Measurements from ENCODE around the gene EREG. TPM values are rescaled to one million over a fixed set of nuclear protein-coding genes. Genes with fewer than 3 reads are reported as not detected.

The EREG gene
- total and polyA plus RNA-seq, 9 of the 15 experiments (the other 6 are each of a cell fraction or from before 2014, with no cell fraction given), result 0.97 to 7.3 (median 2.5) TPM

GRCh38 chr4:74414149-74414809, 49.3 kb downstream of the EREG start:
- Histone ChIP-seq H3K9me1 (ENCODE audit: control insufficient read depth, insufficient read depth, low read length) (no peaks in the 10 kb centered on the region), H2AFZ (ENCODE audit: low read depth, low read length) (no peak overlapping the region), H3K9ac (ENCODE audit: insufficient read depth in 1 of 2, low read depth in 2 of 2, low read length in 2 of 2) (no peak overlapping the region), H3K4me2 (ENCODE audit: insufficient read depth, low read length) (no peak overlapping the region), H4K20me1 (replicated peaks; ENCODE audit: control insufficient read depth, insufficient read depth, low read length) (no peaks in the 10 kb centered on the region), H3K4me1 (replicated peaks in 1 of 2; ENCODE audit: control insufficient read depth in 2 of 2, insufficient read depth in 2 of 2, low read length in 2 of 2) (peaks cover 0 to 3% of the 10 kb centered on the region in 2 experiments; a peak in 1 of 5 replicates), H3K36me3 (ENCODE audit: control insufficient read depth, insufficient read depth, low read length) (no peaks in the 10 kb centered on the region), H3K27me3 (ENCODE audit: control insufficient read depth in 2 of 2, insufficient read depth in 2 of 2, low read length in 2 of 2) (no peaks in the 10 kb centered on the region), H3K27ac (ENCODE audit: extremely low read depth, low read depth, low read length) (no peak overlapping the region), H3K79me2 (ENCODE audit: control insufficient read depth, insufficient read depth, low read length) (no peaks in the 10 kb centered on the region), H3K4me3 (no peak overlapping the region), H3K9me3 (replicated peaks; ENCODE audit: control insufficient read depth, insufficient read depth, low read depth, low read length) (no peaks in the 10 kb centered on the region)
- FAIRE-seq (no peak), DNase-seq (ENCODE audit: extremely low read depth in 1 of 4, low spot score in 3 of 4) (no peak), ATAC-seq (no peak)
- no TSS peak for BruUV-seq (replicated peaks)
- ChIA-PET CTCF (ENCODE audit: low intra/inter-chr PET ratio) (no interaction called here), POLR2A (no interaction called here)
- no peak for TF ChIP-seq LCOR (CRISPR knock-in tag; IDR thresholded peaks at IDR 0.05)
- TF ChIP-seq EZH2 (IDR thresholded peaks at IDR 0.05; ENCODE audit: borderline replicate concordance, low read depth, low read length), result no peak
- TF ChIP-seq FOXK2 (conservative IDR thresholded peaks at IDR 0.05 in 1 of 2, IDR thresholded peaks at IDR 0.05 in 1 of 2; ENCODE audit: low read depth in 2 of 2), result no peak
- no peak for TF ChIP-seq ZNF766 (CRISPR knock-in tag; conservative IDR thresholded peaks at IDR 0.05)
- TF ChIP-seq, protein P1, sequence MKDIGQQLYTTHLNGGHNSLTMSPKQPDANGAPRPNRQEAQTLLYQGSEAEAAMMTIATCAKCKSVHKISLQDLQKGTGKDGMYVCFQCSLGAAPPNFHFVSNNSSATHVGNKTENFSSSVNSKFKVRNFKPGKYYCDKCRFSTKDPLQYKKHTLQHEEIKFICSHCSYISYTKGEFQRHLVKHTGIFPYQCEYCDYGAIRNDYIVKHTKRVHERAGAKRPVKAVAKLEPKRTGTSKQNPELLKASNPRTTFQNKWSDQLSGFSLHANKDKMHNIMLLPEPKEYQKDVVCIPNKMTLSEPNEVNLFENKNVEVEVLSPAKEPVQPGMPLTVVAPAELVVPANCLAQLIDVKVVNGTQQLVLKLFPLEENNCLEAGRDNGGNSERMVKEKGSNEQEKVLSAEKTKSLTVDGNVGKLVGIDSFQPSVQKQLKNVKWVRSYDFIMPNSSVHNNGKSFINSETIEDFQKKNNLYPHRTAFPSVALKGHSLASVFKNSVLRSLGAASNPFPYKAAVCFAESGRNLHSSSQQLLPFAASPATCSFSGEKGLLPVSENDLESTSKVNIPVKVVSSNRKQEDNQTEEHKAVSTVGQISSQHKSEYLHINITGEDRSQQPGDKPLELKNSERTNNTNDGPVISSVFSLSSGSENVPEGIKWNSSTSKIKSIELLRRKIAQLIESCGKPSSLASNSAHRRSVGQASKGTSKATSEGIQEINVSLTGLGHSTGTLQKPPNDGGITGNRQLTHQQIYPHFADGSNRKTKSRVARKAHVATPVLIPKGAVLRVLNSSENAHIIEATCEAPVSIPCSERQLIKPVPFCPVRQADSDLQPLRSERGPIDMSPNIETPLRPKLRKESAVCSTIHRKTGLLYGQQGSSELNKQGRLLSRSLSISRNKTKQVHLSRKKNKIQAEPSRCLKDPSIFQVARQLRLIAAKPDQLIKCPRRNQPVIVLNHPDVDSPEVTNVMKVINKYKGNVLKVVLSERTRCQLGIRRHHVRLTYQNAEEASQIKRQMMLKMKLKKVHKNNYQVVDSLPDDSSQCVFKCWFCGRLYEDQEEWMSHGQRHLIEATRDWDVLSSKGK (CRISPR knock-in tag; IDR thresholded peaks at IDR 0.05), result no peak
- TF ChIP-seq ATF3 (IDR thresholded peaks at IDR 0.05), result peak; percentile 62
- no peak for TF ChIP-seq ATF3 (CRISPR knock-in tag; conservative IDR thresholded peaks at IDR 0.05)
- TF ChIP-seq SMARCB1 (IDR thresholded peaks at IDR 0.05; ENCODE audit: insufficient read length, low read depth), result no peak
- 0 out of 2 replicates have a peak, but pooled peaks have one; percentile 26 for TF ChIP-seq LEF1 (IDR thresholded peaks at IDR 0.05)
- TF ChIP-seq, protein P2, sequence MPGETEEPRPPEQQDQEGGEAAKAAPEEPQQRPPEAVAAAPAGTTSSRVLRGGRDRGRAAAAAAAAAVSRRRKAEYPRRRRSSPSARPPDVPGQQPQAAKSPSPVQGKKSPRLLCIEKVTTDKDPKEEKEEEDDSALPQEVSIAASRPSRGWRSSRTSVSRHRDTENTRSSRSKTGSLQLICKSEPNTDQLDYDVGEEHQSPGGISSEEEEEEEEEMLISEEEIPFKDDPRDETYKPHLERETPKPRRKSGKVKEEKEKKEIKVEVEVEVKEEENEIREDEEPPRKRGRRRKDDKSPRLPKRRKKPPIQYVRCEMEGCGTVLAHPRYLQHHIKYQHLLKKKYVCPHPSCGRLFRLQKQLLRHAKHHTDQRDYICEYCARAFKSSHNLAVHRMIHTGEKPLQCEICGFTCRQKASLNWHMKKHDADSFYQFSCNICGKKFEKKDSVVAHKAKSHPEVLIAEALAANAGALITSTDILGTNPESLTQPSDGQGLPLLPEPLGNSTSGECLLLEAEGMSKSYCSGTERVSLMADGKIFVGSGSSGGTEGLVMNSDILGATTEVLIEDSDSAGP (CRISPR knock-in tag; IDR thresholded peaks at IDR 0.05), result no peak
- no peak for TF ChIP-seq TCF7L2 (IDR thresholded peaks at IDR 0.05; ENCODE audit: low read depth, low read length)
- peak; percentile 34; the same call in 1 of the 2 replicates for TF ChIP-seq CEBPB (tag; IDR thresholded peaks at IDR 0.05)
- no peak for TF ChIP-seq CEBPG (CRISPR knock-in tag; IDR thresholded peaks at IDR 0.05)
- peak; percentile 17 to 77; a peak in 2 of 4 replicates for TF ChIP-seq CEBPG (tag; conservative IDR thresholded peaks at IDR 0.05 in 1 of 2, IDR thresholded peaks at IDR 0.05 in 1 of 2)
- no peak for TF ChIP-seq GMEB1 (CRISPR knock-in tag; IDR thresholded peaks at IDR 0.05)
- in situ Hi-C loops (cut with MboI) (no loop called here), intact Hi-C loops (cut with micrococcal nuclease) (no loop called here)
- 20% methylated on average over 5 of the region's 5 CpGs for WGBS (ENCODE audit: insufficient coverage, low coverage, missing lambda C conversion rate)

Data from K562 (cell line).